ENCODE data around the gene LRP8.

DNA sequence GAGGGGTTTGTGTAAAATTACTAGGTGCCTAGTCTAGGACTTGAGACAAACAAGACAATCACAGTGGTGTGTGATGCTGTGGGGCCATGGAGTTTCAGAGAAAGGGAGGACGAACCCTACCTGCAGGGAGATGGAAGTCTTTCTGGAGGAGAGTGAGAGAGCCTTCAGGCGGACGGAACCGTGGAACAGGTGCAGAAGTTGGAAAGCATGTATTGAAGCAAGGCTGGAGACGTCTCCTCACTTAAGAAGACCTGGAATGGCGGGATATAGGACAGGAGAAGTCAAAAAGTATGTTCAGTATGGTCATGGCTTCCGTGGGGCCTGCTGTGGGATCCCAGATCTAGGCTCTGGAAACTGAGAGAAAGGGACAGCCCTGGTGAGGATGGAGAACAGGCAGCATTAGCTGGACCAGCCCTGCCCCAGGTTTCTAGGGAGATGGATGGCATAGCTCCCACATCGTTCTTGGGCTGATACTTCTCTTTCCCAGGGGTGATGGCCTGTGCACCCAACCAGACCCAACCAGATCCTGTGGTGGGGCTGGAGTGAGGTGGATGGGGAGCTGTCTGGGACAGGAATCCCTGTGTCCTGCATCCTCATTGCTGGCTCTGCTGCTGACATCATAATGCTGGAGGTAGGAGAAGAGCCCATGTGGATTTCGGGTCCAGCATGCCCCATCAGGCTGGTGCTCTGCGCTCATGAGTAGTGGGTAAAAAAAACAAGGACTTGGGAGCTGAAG, 15.0 kb upstream of the LRP8 start:
- TF ChIP-seq, protein P1, sequence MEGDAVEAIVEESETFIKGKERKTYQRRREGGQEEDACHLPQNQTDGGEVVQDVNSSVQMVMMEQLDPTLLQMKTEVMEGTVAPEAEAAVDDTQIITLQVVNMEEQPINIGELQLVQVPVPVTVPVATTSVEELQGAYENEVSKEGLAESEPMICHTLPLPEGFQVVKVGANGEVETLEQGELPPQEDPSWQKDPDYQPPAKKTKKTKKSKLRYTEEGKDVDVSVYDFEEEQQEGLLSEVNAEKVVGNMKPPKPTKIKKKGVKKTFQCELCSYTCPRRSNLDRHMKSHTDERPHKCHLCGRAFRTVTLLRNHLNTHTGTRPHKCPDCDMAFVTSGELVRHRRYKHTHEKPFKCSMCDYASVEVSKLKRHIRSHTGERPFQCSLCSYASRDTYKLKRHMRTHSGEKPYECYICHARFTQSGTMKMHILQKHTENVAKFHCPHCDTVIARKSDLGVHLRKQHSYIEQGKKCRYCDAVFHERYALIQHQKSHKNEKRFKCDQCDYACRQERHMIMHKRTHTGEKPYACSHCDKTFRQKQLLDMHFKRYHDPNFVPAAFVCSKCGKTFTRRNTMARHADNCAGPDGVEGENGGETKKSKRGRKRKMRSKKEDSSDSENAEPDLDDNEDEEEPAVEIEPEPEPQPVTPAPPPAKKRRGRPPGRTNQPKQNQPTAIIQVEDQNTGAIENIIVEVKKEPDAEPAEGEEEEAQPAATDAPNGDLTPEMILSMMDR (IDR thresholded peaks at IDR 0.05): no peak
- TF ChIP-seq POLR2A (IDR thresholded peaks at IDR 0.05): no peak
- TF ChIP-seq POLR2AphosphoS5 (IDR thresholded peaks at IDR 0.05; ENCODE audit: insufficient read depth in 1 of 2, low read depth in 1 of 2): no peak
